Measurements from ENCODE around the gene ARHGEF10L.

ARHGEF10L gene

GRCh38 chr1:17728123-17728712 is 188.7 kb downstream of the ARHGEF10L start:
- no peak overlapping the region for H3K4me3 ChIP-seq (ENCODE audit: low read length)
- no peak for TF ChIP-seq ZNF274 (IDR thresholded peaks at IDR 0.05; ENCODE audit: low read depth, low read length)

DNA sequence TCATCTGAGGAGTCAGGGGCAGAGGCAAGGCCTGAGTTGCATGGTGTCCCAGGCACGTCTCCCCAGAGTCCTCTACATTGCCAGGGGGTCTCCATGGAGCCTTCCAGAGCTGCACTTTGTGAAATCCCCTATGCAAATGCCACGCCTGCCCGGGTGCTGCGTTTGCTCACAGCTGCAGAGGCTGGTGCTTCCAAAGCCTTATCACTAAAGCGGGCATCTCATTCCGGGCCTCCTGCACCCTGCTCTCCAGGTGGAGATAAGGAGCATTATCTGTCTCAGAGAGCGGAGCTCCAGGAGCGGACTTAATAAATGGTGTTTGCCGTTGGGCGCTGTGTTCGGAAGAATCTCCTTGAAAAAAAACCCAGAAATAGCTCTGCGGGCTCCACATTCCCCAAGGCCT is 189.8 kb downstream of the ARHGEF10L start:
- H3K4me3 ChIP-seq (ENCODE audit: low read length): no peak overlapping the region
- no peak for TF ChIP-seq ZNF274 (IDR thresholded peaks at IDR 0.05; ENCODE audit: low read depth, low read length)

DNA sequence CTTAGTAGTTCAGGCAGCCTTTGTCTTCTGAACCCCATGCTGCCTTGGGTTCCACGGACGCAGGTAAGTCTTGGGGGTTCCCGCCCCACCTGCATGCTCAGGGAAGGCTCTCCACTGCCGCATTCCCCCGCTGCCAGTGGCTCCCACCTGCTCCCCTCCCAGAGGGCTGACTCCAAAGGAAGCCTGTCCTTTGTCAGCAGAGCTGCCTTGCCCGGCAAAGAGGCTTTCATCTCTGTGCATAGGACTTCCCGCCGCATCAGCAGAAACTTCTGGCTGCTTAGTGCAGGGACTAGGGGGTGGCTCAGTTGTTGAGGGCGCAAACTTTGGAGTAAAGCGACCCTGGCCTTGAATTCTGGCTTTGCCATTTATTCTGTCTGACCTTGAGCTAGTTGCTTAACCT is 190.4 kb downstream of the ARHGEF10L start:
- no peak for TF ChIP-seq ZNF274 (IDR thresholded peaks at IDR 0.05; ENCODE audit: low read depth, low read length)

DNA sequence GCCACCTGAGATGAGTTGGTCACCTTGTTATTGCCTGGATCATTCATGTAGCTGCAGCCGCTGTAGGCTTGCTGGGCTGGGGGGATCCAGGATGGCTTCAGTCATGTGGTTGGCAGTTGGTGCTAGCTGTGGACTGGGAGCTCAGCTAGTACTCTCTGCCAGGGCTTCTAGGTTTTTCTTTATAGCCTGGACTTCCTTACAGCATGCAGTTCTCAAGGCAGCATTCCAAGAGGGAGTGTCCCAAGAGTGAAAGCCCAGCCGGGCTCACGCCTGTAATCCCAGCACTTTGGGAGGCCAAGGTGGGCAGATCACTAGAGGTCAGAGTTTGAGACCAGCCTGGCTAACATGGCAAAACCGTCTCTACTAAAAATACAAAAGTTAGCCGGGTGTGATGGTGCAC is 192.0 kb downstream of the ARHGEF10L start:
- TF ChIP-seq ZNF274 (IDR thresholded peaks at IDR 0.05; ENCODE audit: low read depth, low read length): no peak

More for the DNA sequence above, 190.4 kb downstream of the ARHGEF10L start:
- H3K4me3 ChIP-seq (ENCODE audit: low read length): no peak overlapping the region

DNA sequence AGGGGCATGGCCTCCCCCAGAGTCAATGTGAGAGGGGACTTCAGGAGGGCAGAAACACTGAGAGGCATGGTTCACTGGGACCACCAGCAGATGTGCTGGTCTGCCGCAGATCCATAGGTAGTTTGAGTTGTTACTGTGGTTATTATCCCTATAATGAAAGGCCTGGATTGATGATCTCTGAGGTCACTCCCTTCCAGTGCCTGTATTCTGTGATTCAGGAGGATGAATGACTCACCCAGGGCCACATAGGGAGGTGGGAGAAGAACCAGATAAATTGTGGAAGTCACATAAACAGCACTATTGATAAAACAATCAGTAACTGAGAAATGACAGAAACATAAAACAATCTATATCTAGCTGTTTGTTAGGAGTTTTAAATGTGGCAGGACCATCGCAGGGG is 193.0 kb downstream of the ARHGEF10L start:
- no peak for TF ChIP-seq ZNF274 (IDR thresholded peaks at IDR 0.05; ENCODE audit: low read depth, low read length)
- no peak overlapping the region for H3K4me3 ChIP-seq (ENCODE audit: low read length)

More for the DNA sequence above, 192.0 kb downstream of the ARHGEF10L start:
- no peak overlapping the region for H3K4me3 ChIP-seq (ENCODE audit: low read length)

GRCh38 chr1:17733661-17734060 is 194.2 kb downstream of the ARHGEF10L start:
- no peak overlapping the region for H3K4me3 ChIP-seq (ENCODE audit: low read length)
- no peak for TF ChIP-seq ZNF274 (IDR thresholded peaks at IDR 0.05; ENCODE audit: low read depth, low read length)

DNA sequence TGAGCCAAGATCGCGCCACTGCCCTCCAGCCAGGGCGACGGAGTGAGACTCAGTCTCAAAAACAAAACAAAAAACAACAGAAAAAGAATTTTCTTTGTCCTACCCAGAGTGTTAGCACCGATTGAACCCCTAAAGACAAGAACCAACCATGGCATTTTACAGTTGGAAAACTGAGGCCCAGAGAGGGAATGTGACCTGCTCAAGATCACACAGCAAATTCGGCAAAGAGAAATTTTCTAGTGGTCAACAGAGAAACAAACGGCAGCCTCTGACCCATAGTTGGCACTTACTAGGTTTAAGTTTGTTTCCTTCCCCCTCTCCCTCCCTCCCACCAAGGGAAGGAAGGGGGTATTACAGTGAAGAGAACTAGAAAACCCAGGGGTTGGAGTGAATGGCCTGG is 195.1 kb downstream of the ARHGEF10L start:
- no peak for TF ChIP-seq ZNF274 (IDR thresholded peaks at IDR 0.05; ENCODE audit: low read depth, low read length)
- no peak overlapping the region for H3K4me3 ChIP-seq (ENCODE audit: low read length)

DNA sequence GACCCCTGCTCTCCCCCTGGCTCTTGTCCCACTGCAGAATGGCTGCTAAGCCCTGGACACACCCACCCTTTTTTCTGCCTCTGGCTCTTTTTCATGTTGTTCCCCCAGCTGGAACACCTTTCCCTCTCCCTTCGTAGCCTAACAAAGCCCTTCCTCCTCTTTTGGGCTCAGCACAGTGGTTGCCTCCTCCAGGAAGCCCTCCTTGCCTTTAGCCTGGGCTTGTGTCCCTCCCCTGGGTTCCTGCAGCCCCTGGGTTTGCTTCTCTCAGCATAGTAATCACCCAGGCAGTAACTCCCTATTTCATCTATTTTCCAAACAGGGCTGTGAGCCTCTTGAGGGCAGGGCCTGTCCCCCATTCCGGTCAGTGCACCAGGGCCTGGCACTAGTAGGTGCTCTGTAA is 195.8 kb downstream of the ARHGEF10L start:
- no peak for TF ChIP-seq ZNF274 (IDR thresholded peaks at IDR 0.05; ENCODE audit: low read depth, low read length)
- no peak overlapping the region for H3K4me3 ChIP-seq (ENCODE audit: low read length)

GRCh38 chr1:17735793-17736192 is 196.3 kb downstream of the ARHGEF10L start:
- no peak overlapping the region for H3K4me3 ChIP-seq (ENCODE audit: low read length)
- TF ChIP-seq ZNF274 (IDR thresholded peaks at IDR 0.05; ENCODE audit: low read depth, low read length): no peak

DNA sequence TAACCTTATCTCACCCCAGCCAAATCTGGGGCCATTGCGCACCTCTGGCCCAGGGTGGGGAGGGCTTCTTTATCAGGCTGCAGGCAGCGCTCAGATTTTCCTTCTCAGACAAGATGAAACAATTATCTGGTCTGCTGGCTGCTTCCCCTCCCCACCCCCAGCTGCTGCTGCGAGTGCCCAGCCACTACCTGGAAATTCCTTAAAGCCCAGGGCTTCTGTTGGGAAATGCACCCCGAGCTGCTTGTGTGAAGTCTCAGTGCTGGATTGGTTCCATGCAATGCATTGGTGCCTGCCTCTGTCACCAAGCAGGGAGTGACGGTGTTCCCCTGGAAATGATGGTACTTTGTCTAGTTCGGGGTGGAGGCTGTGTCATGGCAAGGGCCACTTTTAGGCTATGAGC is 197.1 kb downstream of the ARHGEF10L start:
- TF ChIP-seq ZNF274 (IDR thresholded peaks at IDR 0.05; ENCODE audit: low read depth, low read length): no peak
- no peak overlapping the region for H3K4me3 ChIP-seq (ENCODE audit: low read length)

DNA sequence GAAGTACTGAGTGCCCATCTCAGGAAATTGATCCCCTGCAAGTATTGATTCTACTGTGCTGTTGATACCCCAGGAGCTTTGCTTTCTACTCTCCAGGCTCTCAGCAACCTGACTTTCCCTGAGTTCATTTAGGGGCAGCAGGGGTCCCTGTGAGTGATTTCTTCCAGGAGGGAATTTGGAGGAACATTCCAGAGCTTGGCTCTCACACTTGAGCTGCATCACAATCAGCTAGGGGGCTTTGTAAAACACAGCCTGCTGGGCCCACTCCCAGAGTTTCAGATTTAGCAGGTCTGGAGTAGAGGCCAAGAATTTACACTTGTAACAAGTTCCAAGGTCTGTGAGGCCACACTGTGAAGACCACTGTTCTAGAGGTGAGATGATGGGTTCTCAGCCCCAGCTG is 199.6 kb downstream of the ARHGEF10L start:
- TF ChIP-seq ZNF274 (IDR thresholded peaks at IDR 0.05; ENCODE audit: low read depth, low read length): no peak
- H3K4me3 ChIP-seq (ENCODE audit: low read length): no peak overlapping the region

DNA sequence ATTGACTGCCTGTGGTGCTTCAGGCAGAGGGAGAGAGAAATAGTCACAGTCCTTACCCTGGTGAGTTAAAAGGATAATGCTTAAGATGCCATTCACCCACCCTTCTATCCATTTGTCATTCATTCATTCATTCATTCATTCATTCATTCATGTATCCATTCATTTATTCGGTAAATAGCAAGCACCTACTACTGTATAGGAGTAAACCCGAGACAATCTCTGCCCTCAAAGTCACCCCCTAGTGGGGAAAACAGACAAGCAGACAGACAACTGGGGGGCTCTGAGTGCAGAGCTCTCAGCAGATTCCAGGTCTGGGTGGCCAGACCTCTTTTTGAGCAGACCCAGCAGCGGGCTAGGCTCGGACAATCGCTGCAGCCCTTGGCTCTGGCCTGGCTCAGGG is 201.6 kb downstream of the ARHGEF10L start:
- TF ChIP-seq ZNF274 (IDR thresholded peaks at IDR 0.05; ENCODE audit: low read depth, low read length): no peak
- H3K4me3 ChIP-seq (ENCODE audit: low read length): no peak overlapping the region

DNA sequence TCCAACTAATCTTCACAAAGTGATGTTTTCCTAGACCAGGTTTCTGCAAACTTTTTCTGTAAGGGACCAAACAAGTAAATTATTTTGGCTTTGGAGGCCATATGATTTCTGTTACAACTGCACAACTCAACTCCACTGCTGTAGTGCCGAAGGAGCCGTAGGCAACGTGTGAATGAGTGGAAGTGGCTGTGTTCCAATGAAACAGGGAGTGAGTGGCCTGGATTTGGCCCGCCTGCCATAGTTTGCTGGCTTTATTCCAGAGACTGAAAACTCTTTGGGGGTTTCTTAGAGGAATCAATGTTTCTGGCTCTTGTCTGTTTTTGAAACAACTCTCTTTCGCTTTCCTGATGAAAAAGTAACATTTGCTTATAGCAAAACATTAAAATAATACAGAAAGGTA is 203.1 kb downstream of the ARHGEF10L start:
- H3K4me3 ChIP-seq (ENCODE audit: low read length): no peak overlapping the region
- no peak for TF ChIP-seq ZNF274 (IDR thresholded peaks at IDR 0.05; ENCODE audit: low read depth, low read length)

GRCh38 chr1:17743008-17743647 is 203.6 kb downstream of the ARHGEF10L start:
- H3K4me3 ChIP-seq (ENCODE audit: low read length): no peak overlapping the region
- TF ChIP-seq ZNF274 (IDR thresholded peaks at IDR 0.05; ENCODE audit: low read depth, low read length): no peak

DNA sequence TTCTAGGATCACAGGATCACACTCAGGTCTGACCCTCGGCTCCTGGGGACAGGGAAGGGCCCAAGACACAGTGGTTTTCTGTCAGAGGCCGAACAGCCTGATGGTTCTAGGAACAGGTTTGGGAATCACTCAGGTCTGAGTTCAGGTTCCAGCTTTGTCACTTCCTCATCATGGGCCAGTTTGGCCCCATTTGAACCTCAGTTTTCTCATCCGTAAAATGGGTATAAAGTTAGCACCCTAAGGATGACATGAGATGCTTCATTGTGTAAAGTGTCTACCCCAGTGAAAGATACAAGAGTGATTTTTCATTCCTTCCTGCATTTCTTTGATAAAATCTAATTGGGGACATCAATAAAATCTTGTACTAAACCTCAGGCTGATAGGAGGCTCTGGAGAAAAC is 204.4 kb downstream of the ARHGEF10L start:
- no peak for TF ChIP-seq ZNF274 (IDR thresholded peaks at IDR 0.05; ENCODE audit: low read depth, low read length)
- no peak overlapping the region for H3K4me3 ChIP-seq (ENCODE audit: low read length)
